Breast epithelium (tissue), 4 donors: ENCODE results near the gene DUS2. TPM values are rescaled to one million over a fixed set of nuclear protein-coding genes. Genes with fewer than 3 reads are reported as not detected.

Source experiments
- DNase-seq, 2 donors: peaks; one replicate each; pipeline ENCODE4 v3.0.0-alpha.2; 2019; ENCODE audit warnings: low spot score in 2 of 2
- H3K27ac ChIP-seq, 2 donors: fragments of 200-600 bp; sonication (generic) in 1 of 2; one replicate each; pipeline ENCODE4 v1.5.1; 2016 to 2019; ENCODE audit warnings: mild to moderate bottlenecking in 1 of 2
- H3K27me3 ChIP-seq, 2 donors: fragments of 200-600 bp; sonication (generic) in 1 of 2; one replicate each; pipeline versions ENCODE4 v1.5.1 to v1.6.0; 2017 to 2019; ENCODE audit warnings: control low read depth in 1 of 2, mild to moderate bottlenecking in 1 of 2
- H3K36me3 ChIP-seq: fragments of 200-600 bp; one replicate; pipeline ENCODE4 v1.5.1; 2019
- H3K4me1 ChIP-seq, 2 donors: fragments of 200-600 bp; sonication (generic); one replicate each; pipeline ENCODE4 v1.5.1; 2016 to 2019; ENCODE audit warnings: control low read depth in 1 of 2
- H3K4me3 ChIP-seq, 3 donors: fragments of 200-600 bp; sonication (generic); 1 replicate in 2 of 3; 2 replicates in 1 of 3; pipeline ENCODE4 v1.5.1; 2016 to 2019; ENCODE audit warnings: mild to moderate bottlenecking in 3 of 3, moderate library complexity in 2 of 3
- H3K9me3 ChIP-seq, 2 donors: fragments of 200-600 bp; sonication (generic) in 1 of 2; one replicate each; pipeline ENCODE4 v1.5.1; 2016 to 2019; ENCODE audit warnings: control low read depth in 1 of 2
- POLR2A ChIP-seq: fragments of 450-650 bp; IDR thresholded peaks from one replicate; pipeline ENCODE4 v1.6.1; 2016; ENCODE audit warnings: antibody characterized with exemption, mild to moderate bottlenecking, moderate library complexity
- POLR2AphosphoS5 ChIP-seq, 3 donors: sonication (generic); formaldehyde crosslinking; IDR thresholded peaks; one replicate each; pipeline ENCODE4 v1.6.1; 2017; ENCODE audit warnings: antibody characterized with exemption in 3 of 3
- intact Hi-C: fragments of 100-400 bp; cut with DNase I; formaldehyde crosslinking; loops from one replicate; pipeline ENCODE4 v1.15.1; 2023; ENCODE audit warnings: low total_unique reads
- total RNA-seq, 3 donors: library from RNA; depleted of rRNA; stranded (reverse); fragments of >200 nt; gene quantifications; one replicate each; pipeline ENCODE4 v1.1.0, GENCODE V29; 2016
- TF ChIP-seq, protein P1 (sequence below), 3 donors: fragments of 450-650 bp; IDR thresholded peaks; one replicate each; pipeline ENCODE4 v1.5.1; 2016 to 2017; ENCODE audit warnings: antibody characterized with exemption in 3 of 3, mild to moderate bottlenecking in 3 of 3, moderate library complexity in 3 of 3

Gene DUS2
- total RNA-seq, 3 donors from 2014 or later, result 6.9 to 10.5 (median 7.7) TPM

DNA sequence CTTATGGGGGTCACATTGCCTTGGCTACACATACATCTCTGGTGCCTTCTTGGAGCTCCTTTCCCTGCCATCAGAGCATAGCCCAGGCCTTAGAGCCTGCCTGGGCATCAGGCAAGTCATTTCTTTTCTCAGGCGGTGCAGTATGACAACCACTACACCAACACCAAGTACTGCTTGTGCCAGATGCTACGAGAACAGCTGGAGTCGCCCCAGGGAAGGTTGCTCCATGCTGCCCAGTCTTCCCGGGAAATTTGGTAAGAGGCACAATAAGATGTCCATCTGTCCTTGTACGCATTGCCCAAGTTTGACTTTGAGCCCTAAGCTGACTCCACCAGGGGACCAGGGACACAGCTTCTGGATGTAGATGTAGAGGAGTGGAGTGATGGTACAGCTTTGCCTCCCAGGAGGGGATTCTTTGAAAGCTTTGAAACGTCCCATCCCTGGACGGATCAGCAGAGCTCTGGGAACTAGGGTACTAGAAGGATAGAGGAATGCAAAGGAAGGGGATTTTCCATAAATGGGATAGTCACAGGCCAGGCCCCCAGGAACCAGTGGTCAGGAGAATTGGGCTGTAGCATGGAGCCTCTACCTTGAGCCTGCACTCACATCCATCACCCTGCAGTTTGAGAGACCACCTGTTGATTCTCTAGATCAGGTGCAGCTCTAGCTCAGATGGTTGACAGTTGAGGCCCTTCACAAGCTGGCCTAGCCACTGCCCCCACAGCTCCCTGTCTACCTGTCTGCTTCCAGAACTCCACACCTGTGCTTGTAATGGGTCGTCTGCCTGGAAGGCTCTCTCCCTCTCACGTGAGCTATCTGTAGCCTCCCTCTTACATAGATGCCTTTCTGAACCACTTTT is 51.0 kb downstream of the DUS2 start:
- Histone ChIP-seq H3K27ac (no peak overlapping the region), H3K9me3 (no peaks in the 10 kb centered on the region), H3K36me3 (no peaks in the 10 kb centered on the region), H3K4me3 (no peak overlapping the region), H3K27me3 (no peaks in the 10 kb centered on the region), H3K4me1 (no peaks in the 10 kb centered on the region)
- intact Hi-C loops, result no loop called here
- TF ChIP-seq POLR2A, result no peak
- no peak for TF ChIP-seq POLR2AphosphoS5 (IDR thresholded peaks at IDR 0.05)
- TF ChIP-seq, protein P1, sequence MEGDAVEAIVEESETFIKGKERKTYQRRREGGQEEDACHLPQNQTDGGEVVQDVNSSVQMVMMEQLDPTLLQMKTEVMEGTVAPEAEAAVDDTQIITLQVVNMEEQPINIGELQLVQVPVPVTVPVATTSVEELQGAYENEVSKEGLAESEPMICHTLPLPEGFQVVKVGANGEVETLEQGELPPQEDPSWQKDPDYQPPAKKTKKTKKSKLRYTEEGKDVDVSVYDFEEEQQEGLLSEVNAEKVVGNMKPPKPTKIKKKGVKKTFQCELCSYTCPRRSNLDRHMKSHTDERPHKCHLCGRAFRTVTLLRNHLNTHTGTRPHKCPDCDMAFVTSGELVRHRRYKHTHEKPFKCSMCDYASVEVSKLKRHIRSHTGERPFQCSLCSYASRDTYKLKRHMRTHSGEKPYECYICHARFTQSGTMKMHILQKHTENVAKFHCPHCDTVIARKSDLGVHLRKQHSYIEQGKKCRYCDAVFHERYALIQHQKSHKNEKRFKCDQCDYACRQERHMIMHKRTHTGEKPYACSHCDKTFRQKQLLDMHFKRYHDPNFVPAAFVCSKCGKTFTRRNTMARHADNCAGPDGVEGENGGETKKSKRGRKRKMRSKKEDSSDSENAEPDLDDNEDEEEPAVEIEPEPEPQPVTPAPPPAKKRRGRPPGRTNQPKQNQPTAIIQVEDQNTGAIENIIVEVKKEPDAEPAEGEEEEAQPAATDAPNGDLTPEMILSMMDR (IDR thresholded peaks at IDR 0.05), result no peak
- no peak for DNase-seq

DNA sequence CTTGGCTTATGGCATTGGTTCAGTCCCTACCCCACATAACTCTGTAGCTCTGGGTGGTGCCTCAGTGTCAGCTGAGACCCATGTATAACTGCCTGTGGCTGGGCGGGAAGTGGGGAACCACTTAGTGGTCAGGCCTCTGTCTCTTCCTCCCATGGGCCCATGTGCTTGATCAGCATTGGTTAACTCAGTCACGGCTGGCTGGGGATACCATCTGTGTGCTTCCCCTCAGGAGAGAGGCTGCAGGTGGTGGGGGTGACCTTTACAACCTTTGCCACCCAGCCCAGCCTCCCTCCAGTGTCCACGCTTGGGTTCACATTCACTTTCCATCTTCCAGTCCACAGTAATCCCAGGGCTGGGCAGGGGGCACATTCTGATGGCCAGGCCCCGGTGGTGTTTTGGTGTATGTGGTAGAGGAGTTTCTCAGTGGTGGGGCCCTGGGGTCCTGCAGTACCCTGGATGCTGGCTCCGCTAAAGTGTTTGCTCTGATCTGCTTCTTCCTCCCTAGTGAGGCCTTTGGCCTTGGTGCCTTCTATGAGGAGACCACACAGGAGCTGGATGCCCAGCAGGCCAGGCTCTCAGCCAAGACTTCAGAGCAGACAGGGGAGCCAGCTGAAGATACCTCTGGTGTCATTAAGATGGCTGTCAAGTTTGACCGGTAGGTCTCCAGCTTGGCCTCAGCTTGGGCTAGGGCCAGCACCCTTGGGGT is 51.9 kb downstream of the DUS2 start:
- TF ChIP-seq POLR2AphosphoS5 (IDR thresholded peaks at IDR 0.05), result no peak
- H3K36me3 ChIP-seq, result no peaks in the 10 kb centered on the region
- no peak overlapping the region for H3K4me3 ChIP-seq
- no peaks in the 10 kb centered on the region for H3K9me3 ChIP-seq
- H3K4me1 ChIP-seq, result no peaks in the 10 kb centered on the region
- H3K27me3 ChIP-seq, result no peaks in the 10 kb centered on the region
- no peak for DNase-seq
- no peak overlapping the region for H3K27ac ChIP-seq
- intact Hi-C loops, result no loop called here

DNA sequence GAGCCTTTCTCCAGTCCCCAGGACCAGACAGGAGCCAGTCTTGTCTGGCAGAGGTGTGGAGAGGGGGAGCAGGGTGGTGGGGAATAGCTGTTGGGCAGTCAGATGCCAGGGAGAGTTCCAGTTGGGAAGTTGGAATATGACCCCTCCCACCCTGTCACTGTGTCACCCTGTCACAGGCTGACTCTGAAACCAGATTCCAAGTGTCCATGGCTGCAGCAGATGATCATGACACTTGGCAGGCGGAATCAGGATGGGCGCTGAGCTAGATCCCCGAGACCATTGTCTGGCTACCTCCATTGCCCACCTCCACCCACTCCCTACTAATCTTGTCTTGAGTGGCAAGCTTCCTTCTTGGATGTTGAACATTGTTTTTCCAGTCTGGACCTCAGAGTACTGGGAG is 52.9 kb downstream of the DUS2 start:
- DNase-seq, result no peak
- no peaks in the 10 kb centered on the region for H3K36me3 ChIP-seq
- H3K4me3 ChIP-seq, result no peak overlapping the region
- no peaks in the 10 kb centered on the region for H3K9me3 ChIP-seq
- TF ChIP-seq, protein P1 (IDR thresholded peaks at IDR 0.05), result no peak
- TF ChIP-seq POLR2A (no peak), POLR2AphosphoS5 (IDR thresholded peaks at IDR 0.05) (no peak)
- H3K27ac ChIP-seq, result no peak overlapping the region
- intact Hi-C loops, result no loop called here
- no peaks in the 10 kb centered on the region for H3K4me1 ChIP-seq
- H3K27me3 ChIP-seq, result no peaks in the 10 kb centered on the region

DNA sequence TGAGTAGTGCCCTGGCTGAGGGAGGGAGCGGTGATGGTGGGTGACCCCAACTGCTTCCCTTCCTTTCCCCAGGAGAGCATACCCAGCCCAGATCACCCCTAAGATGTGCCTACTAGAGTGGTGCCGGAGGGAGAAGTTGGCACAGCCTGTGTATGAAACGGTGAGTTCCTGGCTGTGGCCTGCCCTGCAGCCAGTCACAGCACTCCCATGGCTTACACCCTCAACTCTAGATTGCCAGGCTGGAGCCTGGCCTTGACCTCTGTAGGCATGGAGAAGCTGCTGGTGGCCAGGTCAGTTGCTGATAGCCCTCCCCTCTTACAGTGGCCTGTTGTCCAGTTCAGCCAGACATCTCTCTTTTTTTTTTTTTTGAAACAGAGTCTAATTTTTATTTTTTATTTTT is 53.5 kb downstream of the DUS2 start:
- intact Hi-C loops, result no loop called here
- no peaks in the 10 kb centered on the region for H3K36me3 ChIP-seq
- no peaks in the 10 kb centered on the region for H3K9me3 ChIP-seq
- DNase-seq, result no peak
- no peak overlapping the region for H3K4me3 ChIP-seq
- TF ChIP-seq POLR2AphosphoS5 (IDR thresholded peaks at IDR 0.05), result no peak
- TF ChIP-seq, protein P1 (IDR thresholded peaks at IDR 0.05), result no peak
- no peak for TF ChIP-seq POLR2A
- H3K4me1 ChIP-seq, result no peaks in the 10 kb centered on the region
- H3K27ac ChIP-seq, result no peak overlapping the region
- no peaks in the 10 kb centered on the region for H3K27me3 ChIP-seq

DNA sequence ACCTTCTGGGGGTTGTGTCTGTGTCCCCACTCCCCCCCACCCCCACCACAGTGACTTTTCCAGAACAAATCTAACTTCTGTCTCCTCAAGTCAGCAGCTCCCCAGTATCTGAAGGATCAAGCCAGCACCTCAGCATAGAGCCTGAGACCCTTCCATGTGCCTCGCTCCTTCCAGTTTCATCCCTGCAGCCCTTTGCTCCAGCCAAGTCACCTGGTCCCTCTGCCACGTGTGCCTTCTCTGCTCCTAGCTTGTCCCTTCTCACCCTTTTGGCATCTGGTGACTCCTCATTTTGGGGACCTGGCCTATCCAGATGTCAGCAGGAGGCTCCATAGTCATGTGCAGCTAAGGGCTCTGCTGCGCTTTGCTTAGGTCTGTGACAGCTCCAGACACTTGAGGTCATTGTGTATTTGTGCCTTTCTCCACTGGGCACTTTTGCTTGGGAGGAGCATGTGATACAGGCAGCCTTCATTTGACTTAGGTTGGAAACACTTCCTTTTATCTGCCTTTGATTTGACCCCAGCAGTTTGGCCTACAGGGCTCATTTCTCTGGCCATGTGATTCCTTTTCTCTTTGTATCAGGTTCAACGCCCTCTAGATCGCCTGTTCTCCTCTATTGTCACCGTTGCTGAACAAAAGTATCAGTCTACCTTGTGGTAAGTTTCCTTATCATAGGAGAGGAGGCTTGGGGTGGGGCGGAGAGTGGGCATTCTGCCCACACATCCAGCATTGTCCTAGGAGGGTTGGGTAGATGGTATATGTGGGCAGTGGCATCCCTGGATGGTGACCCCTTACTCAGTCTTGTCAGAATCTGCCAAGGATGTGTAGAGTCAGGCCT is 55.0 kb downstream of the DUS2 start:
- Histone ChIP-seq H3K27ac (peak overlapping the region in 1 of 2 donors; percentile 99), H3K27me3 (no peaks in the 10 kb centered on the region), H3K4me3 (no peak overlapping the region), H3K4me1 (no peaks in the 10 kb centered on the region), H3K36me3 (no peaks in the 10 kb centered on the region), H3K9me3 (no peaks in the 10 kb centered on the region)
- DNase-seq, result no peak
- intact Hi-C loops, result no loop called here
- TF ChIP-seq POLR2AphosphoS5 (IDR thresholded peaks at IDR 0.05) (no peak), POLR2A (no peak)
- TF ChIP-seq, protein P1 (IDR thresholded peaks at IDR 0.05), result no peak
